Kidney (tissue), 14 donors: ENCODE measurements around the gene SGCE. TPM values are rescaled to one million over a fixed set of nuclear protein-coding genes. Genes with fewer than 3 reads are reported as not detected.

ENCODE experiments used
- DNase-seq, 5 donors: peaks; one replicate each; pipeline ENCODE4 v3.0.0-alpha.2; 2013 to 2020
- FAIRE-seq: peaks from 2 replicates; lab custom pipeline; 2012; peaks lifted over from hg19 to GRCh38; lab: Jason Lieb, UNC
- H3K27ac ChIP-seq, 2 donors: one replicate each; pipeline ENCODE4 v1.7.0; 2013; ENCODE audit warnings: low read depth in 2 of 2, low read length in 2 of 2, inconsistent platforms in 1 of 2
- H3K27me3 ChIP-seq: one replicate; pipeline ENCODE4 v1.7.1; 2013; ENCODE audit warnings: low read length, inconsistent platforms; ENCODE audit not compliant: control insufficient read depth, insufficient read depth
- H3K36me3 ChIP-seq, 3 donors: one replicate each; pipeline versions ENCODE4 v1.7.0 to v1.7.1; 2013; ENCODE audit warnings: low read length in 3 of 3, control low read depth in 1 of 3, inconsistent platforms in 1 of 3; ENCODE audit not compliant: insufficient read depth in 3 of 3, control insufficient read depth in 2 of 3
- H3K4me1 ChIP-seq, 3 donors: one replicate each; pipeline versions ENCODE4 v1.7.0 to v1.7.1; 2013; ENCODE audit warnings: low read length in 3 of 3, inconsistent platforms in 1 of 3, low read depth in 1 of 3; ENCODE audit not compliant: control insufficient read depth in 2 of 3, insufficient read depth in 2 of 3
- H3K4me3 ChIP-seq, 3 donors: one replicate each; pipeline versions ENCODE4 v1.7.0 to v1.8.1; 2013; ENCODE audit warnings: low read length in 3 of 3, control low read depth in 1 of 3, inconsistent platforms in 1 of 3
- H3K9ac ChIP-seq, 3 donors: one replicate each; pipeline versions ENCODE4 v1.7.0 to v1.7.1; 2013; ENCODE audit warnings: low read length in 3 of 3, control low read depth in 1 of 3, inconsistent platforms in 1 of 3
- H3K9me3 ChIP-seq, 3 donors: one replicate each; pipeline versions ENCODE4 v1.7.0 to v1.7.1; 2013; ENCODE audit warnings: low read length in 3 of 3, control low read depth in 1 of 3, inconsistent platforms in 1 of 3; ENCODE audit not compliant: control insufficient read depth in 2 of 3, insufficient read depth in 1 of 3
- CTCF ChIP-seq: IDR thresholded peaks from 3 replicates; pipeline ENCODE4 v1.5.1; 2012; ENCODE audit warnings: mild to moderate bottlenecking, moderate library complexity, borderline replicate concordance; ENCODE audit not compliant: insufficient read depth; ENCODE audit errors: extremely low read depth
- intact Hi-C: fragments of 100-400 bp; cut with DNase I; formaldehyde crosslinking; loops from one replicate; pipeline ENCODE4 v1.11.1; 2022
- polyA plus RNA-seq: library from polyadenylated mRNA; stranded (reverse); fragments of 350-450 nt; fragmentation: Illumina TruSeq; extraction: RNeasy Lipid Tissue Mini Kit (QIAGEN cat#74804); gene quantifications from one replicate; pipeline ENCODE4 v1.2.3, GENCODE V29; 2014; ENCODE audit warnings: low read depth, low replicate concordance; ENCODE audit not compliant: insufficient read depth
- total RNA-seq: library from RNA; stranded (reverse); fragmentation: NEBNext Ultra II Directional; extraction: Animal tissue kit (Norgen Biotek cat#: 25700); gene quantifications from one replicate; pipeline ENCODE4 v1.2.1, GENCODE V29; 2021
- donor health status: control.
- donor health status: control.
- donor health status: control.
- donor health status: control.
- donor health status: control.
- donor health status: DM: yes; HTN: yes; CAD: no.
- donor health status: Normal renal cell carcinoma (clear cell type).

SGCE gene
- total and polyA plus RNA-seq, 2 donors from 2014 or later = 56.5 to 59.6 TPM

DNA sequence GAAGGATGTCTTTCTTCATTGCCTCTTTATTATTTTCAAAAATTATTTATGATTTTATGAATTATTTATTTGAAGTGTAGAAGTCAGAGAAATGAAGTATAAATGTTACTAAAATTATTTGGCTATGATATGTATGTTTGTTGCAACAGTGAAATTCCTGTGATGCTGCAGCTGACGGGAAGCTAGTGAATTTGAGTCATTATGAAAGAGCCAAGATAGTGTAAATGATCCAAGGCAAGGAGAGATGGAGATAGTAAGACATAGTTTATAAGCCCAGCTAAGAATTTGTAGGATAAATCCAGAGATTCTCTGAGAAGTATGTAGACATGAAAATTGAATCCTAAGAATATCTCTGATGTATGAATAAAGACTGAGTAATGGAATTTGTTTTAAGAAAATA, 115.5 kb downstream of the SGCE start:
- H3K27ac ChIP-seq = no peak overlapping the region
- H3K27me3 ChIP-seq = no peaks in the 10 kb centered on the region
- H3K9me3 ChIP-seq = no peaks in the 10 kb centered on the region
- DNase-seq (no peak), FAIRE-seq (no peak)
- no peak overlapping the region for H3K9ac ChIP-seq
- no peaks in the 10 kb centered on the region for H3K4me1 ChIP-seq
- H3K36me3 ChIP-seq = peaks cover 0 to 7% (median 5%) of the 10 kb centered on the region in 3 donors
- H3K4me3 ChIP-seq = no peak overlapping the region
- intact Hi-C loops = no loop called here
- TF ChIP-seq CTCF = no peak

Other genes with a start within 250 kb of the SGCE start
- 22.8 TPM for gene CASD1, start 146.3 kb downstream of the SGCE start, total RNA-seq
- 10.8 TPM for gene CASD1, start 146.3 kb downstream of the SGCE start, polyA plus RNA-seq